ENCODE data around the gene CTSC. TPM values are rescaled to one million over a fixed set of nuclear protein-coding genes. Genes with fewer than 3 reads are reported as not detected.

CTSC gene
- total and polyA plus RNA-seq, 9 of the 15 experiments (the other 6 are each of a cell fraction or from before 2014, with no cell fraction given) = 113 to 403 (median 187) TPM

DNA sequence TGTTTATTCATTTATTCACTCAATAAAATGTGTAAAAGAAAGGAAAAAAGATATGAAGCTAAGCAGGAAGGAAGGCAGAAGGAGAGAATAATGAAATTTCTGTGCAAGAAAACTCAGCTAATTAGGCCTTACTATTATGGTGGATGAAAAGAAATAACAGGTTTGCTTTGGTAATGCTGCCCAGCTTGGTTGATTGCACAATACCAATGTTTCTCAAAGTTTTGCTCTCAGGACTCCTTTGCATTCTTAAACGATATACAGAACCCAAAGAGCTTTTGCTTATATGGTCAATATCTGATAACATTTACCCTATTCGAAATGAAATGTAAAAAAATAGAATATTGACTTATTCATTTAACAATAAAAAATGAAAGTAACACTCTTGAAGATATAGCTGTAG, 7.3 kb upstream of the CTSC start:
- H3K9ac ChIP-seq (ENCODE audit: insufficient read depth in 1 of 2, low read depth in 2 of 2, low read length in 2 of 2) = no peak overlapping the region
- intact Hi-C loops (cut with micrococcal nuclease) = no loop called here

More for the DNA sequence above, 7.3 kb upstream of the CTSC start:
- in situ Hi-C loops (cut with MboI) = no loop called here
- WGBS (ENCODE audit: insufficient coverage, low coverage, missing lambda C conversion rate) = 64% methylated on average over 2 of the region's 2 CpGs
- H3K27ac ChIP-seq (ENCODE audit: extremely low read depth, low read depth, low read length) = no peak overlapping the region
- FAIRE-seq (no peak), ATAC-seq (no peak), DNase-seq (ENCODE audit: extremely low read depth in 1 of 4, low spot score in 3 of 4) (no peak)
- no peaks in the 10 kb centered on the region for H3K27me3 ChIP-seq (ENCODE audit: control insufficient read depth in 2 of 2, insufficient read depth in 2 of 2, low read length in 2 of 2)
- no peak overlapping the region for H3K4me2 ChIP-seq (ENCODE audit: insufficient read depth, low read length)
- peaks cover 0 to 8% of the 10 kb centered on the region in 2 experiments; a peak in 4 of 5 replicates for H3K4me1 ChIP-seq (replicated peaks in 1 of 2; ENCODE audit: control insufficient read depth in 2 of 2, insufficient read depth in 2 of 2, low read length in 2 of 2)
- ChIA-PET CTCF (ENCODE audit: low intra/inter-chr PET ratio) (no interaction called here), POLR2A (interaction anchor here (0.6 to 1.5 kb wide), 2 partner anchors 15 to 1638 kb away, joined by 3 read pairs; no protein-coding TSS in a partner anchor)
- H3K79me2 ChIP-seq (ENCODE audit: control insufficient read depth, insufficient read depth, low read length) = peaks cover 3% of the 10 kb centered on the region; the same call in 2 of the 3 replicates
- TF ChIP-seq CEBPB (tag; IDR thresholded peaks at IDR 0.05) (peak; percentile 92), HNRNPUL1 (IDR thresholded peaks at IDR 0.05; ENCODE audit: low read length) (no peak), RBM14 (IDR thresholded peaks at IDR 0.05; ENCODE audit: borderline replicate concordance, insufficient read depth, low read depth, low read length) (no peak), CC2D1A (IDR thresholded peaks at IDR 0.05) (no peak), CEBPG (CRISPR knock-in tag; IDR thresholded peaks at IDR 0.05) (no peak), CEBPG (tag; conservative IDR thresholded peaks at IDR 0.05 in 1 of 2, IDR thresholded peaks at IDR 0.05 in 1 of 2) (peak; percentile 60 to 94), MTF1 (CRISPR knock-in tag; IDR thresholded peaks at IDR 0.05; ENCODE audit: borderline replicate concordance) (no peak), RBM17 (IDR thresholded peaks at IDR 0.05; ENCODE audit: borderline replicate concordance, low read depth, low read length) (no peak), POLR2G (IDR thresholded peaks at IDR 0.05; ENCODE audit: low read depth, low read length) (no peak), NBN (IDR thresholded peaks at IDR 0.05; ENCODE audit: low read depth) (no peak)
- TF ChIP-seq, protein P1, sequence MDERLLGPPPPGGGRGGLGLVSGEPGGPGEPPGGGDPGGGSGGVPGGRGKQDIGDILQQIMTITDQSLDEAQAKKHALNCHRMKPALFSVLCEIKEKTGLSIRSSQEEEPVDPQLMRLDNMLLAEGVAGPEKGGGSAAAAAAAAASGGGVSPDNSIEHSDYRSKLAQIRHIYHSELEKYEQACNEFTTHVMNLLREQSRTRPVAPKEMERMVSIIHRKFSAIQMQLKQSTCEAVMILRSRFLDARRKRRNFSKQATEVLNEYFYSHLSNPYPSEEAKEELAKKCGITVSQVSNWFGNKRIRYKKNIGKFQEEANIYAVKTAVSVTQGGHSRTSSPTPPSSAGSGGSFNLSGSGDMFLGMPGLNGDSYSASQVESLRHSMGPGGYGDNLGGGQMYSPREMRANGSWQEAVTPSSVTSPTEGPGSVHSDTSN (CRISPR knock-in tag; IDR thresholded peaks at IDR 0.05; ENCODE audit: low read depth) = no peak
- TF ChIP-seq, protein P1 (tag; conservative IDR thresholded peaks at IDR 0.05; ENCODE audit: low read depth) = no peak
- peaks cover 4% of the 10 kb centered on the region; the same call in 2 of the 3 replicates for H3K36me3 ChIP-seq (ENCODE audit: control insufficient read depth, insufficient read depth, low read length)
- H3K4me3 ChIP-seq = no peak overlapping the region
- H2AFZ ChIP-seq (ENCODE audit: low read depth, low read length) = no peak overlapping the region
- no peaks in the 10 kb centered on the region for H3K9me3 ChIP-seq (replicated peaks; ENCODE audit: control insufficient read depth, insufficient read depth, low read depth, low read length)
- no peaks in the 10 kb centered on the region for H4K20me1 ChIP-seq (replicated peaks; ENCODE audit: control insufficient read depth, insufficient read depth, low read length)
- BruUV-seq (replicated peaks) = no TSS peak
- no peaks in the 10 kb centered on the region for H3K9me1 ChIP-seq (ENCODE audit: control insufficient read depth, insufficient read depth, low read length)

All from K562 (cell line).